ENCODE measurements around the gene SET.

SET gene

DNA sequence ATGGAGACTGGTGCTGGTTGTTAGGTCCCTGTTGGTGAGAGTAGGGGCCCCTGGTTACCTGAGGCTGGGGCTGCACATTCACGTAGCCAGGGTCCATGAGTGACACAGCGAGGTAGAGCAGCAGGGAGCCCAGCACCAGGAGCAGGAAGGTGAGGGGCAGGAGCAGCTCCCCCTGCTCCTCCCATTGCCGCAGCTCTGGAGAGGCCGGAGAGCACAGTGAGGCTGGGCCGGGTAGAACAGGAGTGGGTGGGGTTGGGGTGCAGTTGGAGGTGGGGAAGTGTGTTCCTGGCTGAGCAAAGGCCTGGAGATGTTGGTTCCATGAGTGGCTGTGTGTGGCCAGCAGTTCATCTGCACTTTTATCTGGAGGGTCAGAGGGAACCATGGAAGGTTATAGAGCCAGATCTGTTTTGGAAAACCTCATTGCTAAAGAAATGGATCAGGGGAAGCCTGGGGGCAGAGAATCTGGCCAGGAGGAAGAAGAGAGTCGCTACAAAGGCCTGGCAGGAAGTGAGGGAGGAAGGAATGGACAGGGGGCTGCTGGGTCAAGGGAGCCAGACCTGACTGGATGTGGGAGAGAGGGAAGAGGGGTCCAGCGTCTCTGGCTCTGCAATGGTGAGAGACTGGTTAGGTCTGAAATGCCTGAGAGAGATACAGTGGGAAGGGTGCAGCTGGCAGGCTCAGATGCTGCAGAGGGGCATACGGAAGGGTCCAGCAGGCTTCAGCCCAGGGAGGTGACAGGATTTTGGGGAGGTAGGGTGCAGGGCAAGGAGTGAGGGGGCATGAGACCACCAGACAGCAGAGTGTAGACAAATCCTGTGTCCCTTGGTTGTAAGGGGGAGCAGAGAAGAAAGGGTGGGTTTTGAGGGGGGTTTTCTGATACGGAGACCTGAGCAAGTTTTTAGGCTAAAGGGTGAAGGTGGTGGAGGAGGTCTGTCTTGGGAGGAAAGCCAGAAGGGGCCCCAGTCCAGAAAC lies 33.6 kb downstream of the SET start:
- no peak overlapping the region for H2BK12ac ChIP-seq (ENCODE audit: low read length in 2 of 2)
- no peak overlapping the region for H3K4me2 ChIP-seq (ENCODE audit: low read length, poor library complexity, severe bottlenecking)
- DNase-seq: no peak
- no peak overlapping the region for H2AK5ac ChIP-seq (ENCODE audit: low read length, severe bottlenecking)
- H3K4me1 ChIP-seq (ENCODE audit: control insufficient read depth, insufficient read depth, low read depth, low read length): peaks cover 22% of the 10 kb centered on the region
- no peak overlapping the region for H3K27ac ChIP-seq (ENCODE audit: low read length, poor library complexity, severe bottlenecking)
- no peak overlapping the region for H3K18ac ChIP-seq (ENCODE audit: low read depth in 1 of 2, low read length in 2 of 2)
- WGBS: 83% methylated on average over 9 of the region's 9 CpGs
- no peaks in the 10 kb centered on the region for H3K9me3 ChIP-seq (ENCODE audit: control insufficient read depth, low read length)
- H3K27me3 ChIP-seq (ENCODE audit: control insufficient read depth in 1 of 2, insufficient read depth in 1 of 2, low read length in 2 of 2): no peaks in the 10 kb centered on the region
- no peak overlapping the region for H4K91ac ChIP-seq (ENCODE audit: low read length)
- no peak overlapping the region for H2BK5ac ChIP-seq (ENCODE audit: low read depth, low read length, poor library complexity, severe bottlenecking)
- no peak overlapping the region for H3K4ac ChIP-seq (ENCODE audit: low read depth in 1 of 2, low read length in 2 of 2)
- H2BK120ac ChIP-seq (ENCODE audit: low read depth, low read length): no peak overlapping the region
- no peak overlapping the region for H3K14ac ChIP-seq (ENCODE audit: low read length in 2 of 2)
- H2BK15ac ChIP-seq (ENCODE audit: low read depth, poor library complexity, severe bottlenecking): no peak overlapping the region
- no peak overlapping the region for H3K9ac ChIP-seq (ENCODE audit: low read length)
- H4K8ac ChIP-seq (ENCODE audit: low read length): no peak overlapping the region
- no peaks in the 10 kb centered on the region for H3K79me1 ChIP-seq (replicated peaks; ENCODE audit: low read length, poor library complexity, severe bottlenecking)
- H3K4me3 ChIP-seq (ENCODE audit: insufficient read depth in 1 of 2, low read depth in 1 of 2, low read length in 2 of 2): no peak overlapping the region
- H2AFZ ChIP-seq (ENCODE audit: low read depth, low read length): no peak overlapping the region
- peak overlapping the region in 1 of 2 experiments; percentile 3 for H3K23ac ChIP-seq (ENCODE audit: low read length in 2 of 2)
- peaks cover 5 to 30% of the 10 kb centered on the region in 2 experiments for H3K36me3 ChIP-seq (ENCODE audit: control insufficient read depth in 1 of 2, insufficient read depth in 2 of 2, low read depth in 1 of 2, low read length in 2 of 2)

DNA sequence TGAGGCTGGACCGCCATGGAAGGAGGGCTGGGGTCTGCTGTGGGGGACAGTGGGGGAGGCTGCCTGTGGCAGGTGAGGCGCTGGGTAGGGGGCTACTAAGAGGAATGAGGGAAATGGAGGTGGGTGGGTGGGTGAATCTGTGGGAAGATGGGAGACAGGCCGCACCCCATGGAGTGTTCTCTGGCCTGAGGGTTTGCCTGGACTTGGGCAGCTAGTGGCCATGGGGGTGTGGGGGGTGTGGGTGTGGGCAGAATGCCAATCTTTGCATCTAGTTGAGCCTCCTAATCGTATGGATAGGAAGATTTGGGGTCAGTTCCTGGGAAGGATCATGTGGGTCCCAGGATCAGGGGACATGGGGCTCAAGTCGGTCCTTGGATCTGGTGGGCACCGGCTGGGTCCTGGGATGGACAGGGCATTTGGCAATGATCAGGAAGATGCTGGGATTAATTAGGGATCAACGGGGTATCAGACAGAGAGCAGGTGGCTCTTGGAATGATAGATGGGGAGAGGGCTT lies 34.4 kb downstream of the SET start:
- no peak overlapping the region for H3K27ac ChIP-seq (ENCODE audit: low read length, poor library complexity, severe bottlenecking)
- H3K4me2 ChIP-seq (ENCODE audit: low read length, poor library complexity, severe bottlenecking): peak overlapping the region; percentile 79
- no peaks in the 10 kb centered on the region for H3K9me3 ChIP-seq (ENCODE audit: control insufficient read depth, low read length)
- peak overlapping the region; percentile 47 for H4K8ac ChIP-seq (ENCODE audit: low read length)
- peak overlapping the region; percentile 87 for H3K9ac ChIP-seq (ENCODE audit: low read length)
- H2BK120ac ChIP-seq (ENCODE audit: low read depth, low read length): no peak overlapping the region
- H3K36me3 ChIP-seq (ENCODE audit: control insufficient read depth in 1 of 2, insufficient read depth in 2 of 2, low read depth in 1 of 2, low read length in 2 of 2): peaks cover 5 to 33% of the 10 kb centered on the region in 2 experiments
- H3K18ac ChIP-seq (ENCODE audit: low read depth in 1 of 2, low read length in 2 of 2): peak overlapping the region in 1 of 2 experiments; percentile 90
- no peak overlapping the region for H2BK12ac ChIP-seq (ENCODE audit: low read length in 2 of 2)
- no peak overlapping the region for H2BK5ac ChIP-seq (ENCODE audit: low read depth, low read length, poor library complexity, severe bottlenecking)
- no peaks in the 10 kb centered on the region for H3K27me3 ChIP-seq (ENCODE audit: control insufficient read depth in 1 of 2, insufficient read depth in 1 of 2, low read length in 2 of 2)
- H3K79me1 ChIP-seq (replicated peaks; ENCODE audit: low read length, poor library complexity, severe bottlenecking): peaks cover 2% of the 10 kb centered on the region
- peak overlapping the region in 1 of 2 experiments; percentile 67 for H3K4ac ChIP-seq (ENCODE audit: low read depth in 1 of 2, low read length in 2 of 2)
- H4K91ac ChIP-seq (ENCODE audit: low read length): no peak overlapping the region
- peak; percentile 10 for DNase-seq
- H2BK15ac ChIP-seq (ENCODE audit: low read depth, poor library complexity, severe bottlenecking): no peak overlapping the region
- H3K23ac ChIP-seq (ENCODE audit: low read length in 2 of 2): peak overlapping the region in 1 of 2 experiments; percentile 61
- no peak overlapping the region for H2AK5ac ChIP-seq (ENCODE audit: low read length, severe bottlenecking)
- WGBS: 46% methylated on average over 7 of the region's 7 CpGs
- H3K4me1 ChIP-seq (ENCODE audit: control insufficient read depth, insufficient read depth, low read depth, low read length): peaks cover 25% of the 10 kb centered on the region
- H3K14ac ChIP-seq (ENCODE audit: low read length in 2 of 2): peak overlapping the region in 1 of 2 experiments; percentile 82
- H2AFZ ChIP-seq (ENCODE audit: low read depth, low read length): peak overlapping the region; percentile 46
- peak overlapping the region; percentile 80 to 91 for H3K4me3 ChIP-seq (ENCODE audit: insufficient read depth in 1 of 2, low read depth in 1 of 2, low read length in 2 of 2)

DNA sequence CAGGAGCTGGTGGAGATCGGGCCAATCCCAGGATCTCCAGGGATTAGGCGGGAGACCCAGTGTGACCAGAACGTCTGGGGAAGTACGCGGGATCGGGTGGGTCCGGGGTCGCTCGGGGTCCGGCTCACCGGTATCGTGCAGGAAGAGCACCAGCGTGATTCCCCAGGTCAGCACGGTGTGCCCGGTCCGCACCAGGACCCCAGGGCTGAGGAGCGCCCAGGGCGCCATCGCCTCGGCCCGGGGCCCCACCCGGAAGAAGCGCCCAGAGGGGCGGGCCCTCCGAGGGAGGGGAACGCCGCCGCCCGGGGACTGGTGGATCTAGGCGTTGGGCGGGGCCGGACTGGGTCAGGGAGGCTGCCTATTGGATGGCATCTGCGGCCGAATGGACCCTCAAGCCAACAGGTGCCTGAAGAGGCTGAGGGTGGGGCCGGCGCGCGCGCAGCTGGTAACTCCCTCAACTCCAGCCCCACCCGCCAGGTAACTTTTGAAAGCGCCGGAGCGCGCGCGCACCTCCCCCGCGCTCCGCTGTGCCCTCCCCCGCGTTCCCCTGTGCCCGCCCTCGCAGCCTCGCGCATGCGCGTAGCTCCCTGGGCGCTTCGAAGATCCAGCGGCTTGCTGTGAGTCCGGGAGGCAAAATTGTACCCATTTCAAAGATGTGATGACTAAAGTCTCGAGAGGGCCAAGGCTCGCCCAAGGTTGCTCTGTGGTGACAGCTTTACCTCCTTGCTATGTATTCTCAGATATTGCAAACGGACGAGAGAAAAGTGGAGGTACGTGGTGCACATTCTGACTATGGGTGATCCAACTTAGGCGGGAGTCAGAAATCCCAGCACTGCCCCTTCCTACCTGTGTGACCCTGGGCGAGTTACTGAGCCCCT lies 35.1 kb downstream of the SET start, which contains the start of gene ZDHHC12:
ZDHHC12 (minus strand) TSS at position 262 of the 878 bp plus-strand sequence; CDS start at position 228, 34 bp downstream.
- Histone ChIP-seq H3K9me3 (ENCODE audit: control insufficient read depth, low read length) (no peaks in the 10 kb centered on the region), H3K23ac (ENCODE audit: low read length in 2 of 2) (peak within 1 kb of the TSS in 1 of 2 experiments; percentile 61), H2BK5ac (ENCODE audit: low read depth, low read length, poor library complexity, severe bottlenecking) (no peak within 1 kb of the TSS), H2BK12ac (ENCODE audit: low read length in 2 of 2) (no peak within 1 kb of the TSS), H3K27me3 (ENCODE audit: control insufficient read depth in 1 of 2, insufficient read depth in 1 of 2, low read length in 2 of 2) (no peaks in the 10 kb centered on the region), H3K36me3 (ENCODE audit: control insufficient read depth in 1 of 2, insufficient read depth in 2 of 2, low read depth in 1 of 2, low read length in 2 of 2) (peaks cover 5 to 33% of the 10 kb centered on the region in 2 experiments), H3K14ac (ENCODE audit: low read length in 2 of 2) (peak within 1 kb of the TSS in 1 of 2 experiments; percentile 82), H3K4me3 (ENCODE audit: insufficient read depth in 1 of 2, low read depth in 1 of 2, low read length in 2 of 2) (peak within 1 kb of the TSS; percentile 80 to 91), H3K4ac (ENCODE audit: low read depth in 1 of 2, low read length in 2 of 2) (peak within 1 kb of the TSS in 1 of 2 experiments; percentile 67), H4K91ac (ENCODE audit: low read length) (no peak within 1 kb of the TSS), H3K79me1 (replicated peaks; ENCODE audit: low read length, poor library complexity, severe bottlenecking) (peaks cover 2% of the 10 kb centered on the region), H3K4me1 (ENCODE audit: control insufficient read depth, insufficient read depth, low read depth, low read length) (peaks cover 28% of the 10 kb centered on the region), H2BK120ac (ENCODE audit: low read depth, low read length) (no peak within 1 kb of the TSS), H3K27ac (ENCODE audit: low read length, poor library complexity, severe bottlenecking) (no peak within 1 kb of the TSS), H4K8ac (ENCODE audit: low read length) (peak within 1 kb of the TSS; percentile 47), H3K4me2 (ENCODE audit: low read length, poor library complexity, severe bottlenecking) (peak within 1 kb of the TSS; percentile 79), H2AK5ac (ENCODE audit: low read length, severe bottlenecking) (no peak within 1 kb of the TSS), H2AFZ (ENCODE audit: low read depth, low read length) (peak within 1 kb of the TSS; percentile 73), H2BK15ac (ENCODE audit: low read depth, poor library complexity, severe bottlenecking) (no peak within 1 kb of the TSS), H3K9ac (ENCODE audit: low read length) (peak within 1 kb of the TSS; percentile 87), H3K18ac (ENCODE audit: low read depth in 1 of 2, low read length in 2 of 2) (peak within 1 kb of the TSS in 1 of 2 experiments; percentile 90)
- DNase-seq: peak; percentile 94
- 2% methylated on average over 65 of the region's 68 CpGs for WGBS

Data from mesenchymal stem cell (in vitro differentiated cells and primary cell).